Ascending aorta (tissue), 2 donors: ENCODE measurements around the gene CDK14. TPM values are rescaled to one million over a fixed set of nuclear protein-coding genes. Genes with fewer than 3 reads are reported as not detected.

Experiments used
- DNase-seq, 2 donors: peaks; one replicate each; pipeline ENCODE4 v3.0.0-alpha.2; 2019; ENCODE audit warnings: low spot score in 2 of 2
- H3K27ac ChIP-seq, 2 donors: fragments of 200-600 bp; sonication (generic); one replicate each; pipeline ENCODE4 v1.5.1; 2016 to 2017; ENCODE audit warnings: mild to moderate bottlenecking in 1 of 2
- H3K27me3 ChIP-seq: fragments of 200-600 bp; sonication (generic); one replicate; pipeline ENCODE4 v1.5.1; 2017
- H3K36me3 ChIP-seq, 2 donors: fragments of 200-600 bp; sonication (generic); one replicate each; pipeline ENCODE4 v1.5.1; 2016
- H3K4me1 ChIP-seq, 2 donors: fragments of 200-600 bp; sonication (generic); one replicate each; pipeline ENCODE4 v1.5.1; 2016 to 2017; ENCODE audit warnings: mild to moderate bottlenecking in 1 of 2
- H3K4me3 ChIP-seq, 2 donors: fragments of 200-600 bp; sonication (generic); one replicate each; pipeline ENCODE4 v1.5.1; 2016 to 2017; ENCODE audit warnings: mild to moderate bottlenecking in 1 of 2
- H3K9me3 ChIP-seq, 2 donors: fragments of 200-600 bp; sonication (generic); one replicate each; pipeline ENCODE4 v1.5.1; 2016
- intact Hi-C: fragments of 100-400 bp; cut with DNase I; formaldehyde crosslinking; loops from one replicate; pipeline ENCODE4 v1.15.1; 2023
- total RNA-seq: library from RNA; depleted of rRNA; stranded (reverse); fragments of >200 nt; gene quantifications from one replicate; pipeline ENCODE4 v1.1.0, GENCODE V29; 2016
- TF ChIP-seq, protein P1 (sequence below), 3 experiments: fragments of 200-600 bp in 2 of 3; fragments of 450-650 bp in 1 of 3; sonication (generic) in 2 of 3; IDR thresholded peaks; one replicate each; pipeline ENCODE4 v1.5.1; 2016 to 2019; ENCODE audit warnings: antibody characterized with exemption in 3 of 3, mild to moderate bottlenecking in 1 of 3, moderate library complexity in 1 of 3

CDK14 gene
- total RNA-seq, 1 donor from 2014 or later: 5.1 TPM

DNA sequence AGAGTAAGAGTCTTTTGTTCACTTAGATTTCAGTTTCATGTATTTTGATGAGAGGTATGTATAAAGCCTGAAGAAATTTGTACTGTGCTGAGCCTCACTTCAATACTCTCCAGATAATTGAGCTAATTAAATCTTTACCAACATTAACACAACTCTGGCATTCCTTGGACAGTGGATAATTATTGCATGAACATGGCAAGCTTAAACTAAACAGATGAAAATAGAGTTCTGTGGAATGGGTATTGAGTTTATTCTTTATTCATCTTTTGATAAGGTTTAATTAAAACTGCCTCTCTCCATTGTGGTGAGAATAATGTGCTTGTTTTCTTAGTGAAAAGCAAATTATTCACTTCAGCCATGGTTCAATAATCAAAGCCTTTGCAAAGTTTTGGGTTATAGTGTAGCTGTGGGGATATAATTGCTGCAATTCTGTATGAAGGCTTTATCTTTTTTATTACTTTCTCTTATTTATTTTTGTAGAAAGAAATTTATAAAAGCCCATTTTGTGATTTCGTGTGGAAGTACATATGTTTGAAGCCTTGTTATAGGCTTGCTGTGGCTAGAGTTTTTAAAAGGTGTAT lies 541.8 kb downstream of the CDK14 start:
- H3K9me3 ChIP-seq: no peaks in the 10 kb centered on the region
- H3K4me3 ChIP-seq: no peak overlapping the region
- DNase-seq: no peak
- TF ChIP-seq, protein P1, sequence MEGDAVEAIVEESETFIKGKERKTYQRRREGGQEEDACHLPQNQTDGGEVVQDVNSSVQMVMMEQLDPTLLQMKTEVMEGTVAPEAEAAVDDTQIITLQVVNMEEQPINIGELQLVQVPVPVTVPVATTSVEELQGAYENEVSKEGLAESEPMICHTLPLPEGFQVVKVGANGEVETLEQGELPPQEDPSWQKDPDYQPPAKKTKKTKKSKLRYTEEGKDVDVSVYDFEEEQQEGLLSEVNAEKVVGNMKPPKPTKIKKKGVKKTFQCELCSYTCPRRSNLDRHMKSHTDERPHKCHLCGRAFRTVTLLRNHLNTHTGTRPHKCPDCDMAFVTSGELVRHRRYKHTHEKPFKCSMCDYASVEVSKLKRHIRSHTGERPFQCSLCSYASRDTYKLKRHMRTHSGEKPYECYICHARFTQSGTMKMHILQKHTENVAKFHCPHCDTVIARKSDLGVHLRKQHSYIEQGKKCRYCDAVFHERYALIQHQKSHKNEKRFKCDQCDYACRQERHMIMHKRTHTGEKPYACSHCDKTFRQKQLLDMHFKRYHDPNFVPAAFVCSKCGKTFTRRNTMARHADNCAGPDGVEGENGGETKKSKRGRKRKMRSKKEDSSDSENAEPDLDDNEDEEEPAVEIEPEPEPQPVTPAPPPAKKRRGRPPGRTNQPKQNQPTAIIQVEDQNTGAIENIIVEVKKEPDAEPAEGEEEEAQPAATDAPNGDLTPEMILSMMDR (IDR thresholded peaks at IDR 0.05): no peak
- H3K36me3 ChIP-seq: no peaks in the 10 kb centered on the region
- no peaks in the 10 kb centered on the region for H3K27me3 ChIP-seq
- intact Hi-C loops: no loop called here
- H3K27ac ChIP-seq: no peak overlapping the region
- no peaks in the 10 kb centered on the region for H3K4me1 ChIP-seq

DNA sequence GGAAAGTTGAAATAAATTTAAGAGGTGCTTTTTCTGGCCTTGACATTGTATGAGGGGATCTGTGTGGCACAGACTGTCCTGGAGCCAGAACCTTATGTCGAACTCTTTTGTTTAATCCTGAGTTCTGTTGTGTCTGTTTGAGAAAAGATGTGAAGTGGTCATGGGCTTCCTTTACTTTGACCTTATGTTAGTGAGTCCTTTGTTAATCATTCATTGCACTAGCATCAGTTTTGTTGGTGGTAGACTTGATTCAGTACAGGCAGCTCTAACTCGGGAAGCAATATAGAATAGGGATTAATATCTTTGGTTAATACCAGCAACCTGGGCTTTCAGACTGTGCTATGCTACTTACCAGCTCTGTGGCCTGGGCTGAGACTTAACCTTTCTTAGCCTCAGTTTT lies 544.2 kb downstream of the CDK14 start:
- H3K9me3 ChIP-seq: no peaks in the 10 kb centered on the region
- TF ChIP-seq, protein P1 (IDR thresholded peaks at IDR 0.05): no peak
- DNase-seq: no peak
- no peaks in the 10 kb centered on the region for H3K4me1 ChIP-seq
- H3K27ac ChIP-seq: no peak overlapping the region
- intact Hi-C loops: no loop called here
- no peaks in the 10 kb centered on the region for H3K27me3 ChIP-seq
- H3K36me3 ChIP-seq: no peaks in the 10 kb centered on the region
- no peak overlapping the region for H3K4me3 ChIP-seq

DNA sequence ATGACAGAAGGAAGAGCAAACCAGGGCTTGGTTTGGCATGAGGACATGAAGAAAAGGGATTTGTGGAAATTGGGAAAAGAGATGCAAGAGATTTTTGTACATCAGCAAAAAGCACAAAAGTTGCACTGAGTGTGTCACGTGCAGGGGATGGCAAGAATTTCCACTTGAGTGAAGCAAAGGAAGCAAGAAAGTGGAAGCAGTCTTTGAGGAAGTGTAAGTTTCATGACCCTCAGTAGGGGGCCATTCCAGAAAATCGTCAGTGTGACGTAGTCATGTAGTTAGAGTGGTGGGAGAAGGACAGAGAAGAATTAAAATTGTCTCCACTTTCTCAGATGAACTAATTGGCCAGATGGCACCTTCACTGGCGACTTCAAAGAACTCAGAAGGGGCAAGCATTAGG lies 544.9 kb downstream of the CDK14 start:
- intact Hi-C loops: no loop called here
- H3K36me3 ChIP-seq: no peaks in the 10 kb centered on the region
- H3K4me3 ChIP-seq: no peak overlapping the region
- no peak for DNase-seq
- TF ChIP-seq, protein P1 (IDR thresholded peaks at IDR 0.05): no peak
- no peak overlapping the region for H3K27ac ChIP-seq
- no peaks in the 10 kb centered on the region for H3K4me1 ChIP-seq
- H3K9me3 ChIP-seq: no peaks in the 10 kb centered on the region
- H3K27me3 ChIP-seq: no peaks in the 10 kb centered on the region

DNA sequence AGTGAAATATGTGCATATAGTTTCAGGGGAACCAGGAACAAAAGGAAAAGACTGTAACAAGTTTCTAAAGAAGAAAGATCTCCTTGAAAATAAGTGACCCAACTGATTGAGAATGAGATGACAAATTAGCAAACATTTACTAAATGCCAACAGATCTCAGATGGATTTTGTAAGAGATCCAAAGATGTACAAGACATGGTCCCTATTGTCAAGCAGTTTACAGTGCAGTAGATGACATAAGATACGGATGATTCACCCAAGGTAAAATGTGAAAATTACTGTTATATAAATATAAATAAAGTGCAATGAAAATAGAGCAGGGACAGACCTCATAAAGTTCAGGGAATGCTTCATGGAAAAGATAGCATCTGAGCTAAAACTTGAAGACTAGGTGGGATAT lies 546.6 kb downstream of the CDK14 start:
- Histone ChIP-seq H3K27me3 (no peaks in the 10 kb centered on the region), H3K4me1 (no peaks in the 10 kb centered on the region)

DNA sequence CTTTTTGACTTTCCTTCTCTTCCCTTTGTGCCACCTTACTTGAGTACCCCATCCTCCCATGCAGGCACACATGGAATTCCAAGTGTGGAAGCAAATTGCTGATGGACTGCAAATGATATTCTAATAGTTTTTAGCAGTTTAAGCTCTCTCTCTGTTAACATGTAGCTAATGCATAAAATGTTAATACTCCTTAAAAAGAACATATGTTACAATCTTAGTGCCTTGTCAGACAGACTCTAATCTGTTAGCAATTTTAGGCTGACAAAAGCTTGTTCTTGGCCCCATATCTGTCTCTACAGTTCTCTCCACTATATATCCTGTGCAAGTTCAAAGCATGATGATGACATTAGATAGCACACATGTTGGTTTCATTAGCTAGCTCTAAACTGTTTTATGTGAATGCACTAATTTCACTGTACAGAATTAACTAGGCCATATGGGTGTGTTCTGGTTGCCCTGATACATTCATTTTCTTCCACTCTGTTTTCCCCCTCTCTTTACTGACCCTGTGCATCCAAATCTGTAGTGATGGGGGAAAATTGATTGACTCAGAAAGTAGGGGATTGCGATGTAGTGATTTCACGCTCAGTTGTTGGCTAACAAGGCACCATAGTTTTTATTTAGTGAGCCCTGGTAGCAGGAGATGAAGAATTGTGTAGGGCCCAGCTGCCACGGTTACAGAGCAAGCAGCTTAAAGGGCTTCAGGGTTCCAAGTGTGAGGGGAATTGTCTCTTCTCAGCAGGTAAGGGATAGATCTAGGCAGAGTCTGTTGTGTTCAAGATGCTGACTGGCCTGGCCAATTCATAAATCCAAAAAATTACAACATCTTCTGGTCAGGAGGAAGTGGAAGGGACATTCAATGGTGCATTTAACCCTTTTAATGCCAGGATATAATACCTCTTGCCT lies 553.5 kb downstream of the CDK14 start:
- intact Hi-C loops: no loop called here
- H3K36me3 ChIP-seq: no peaks in the 10 kb centered on the region
- H3K4me3 ChIP-seq: no peak overlapping the region
- H3K9me3 ChIP-seq: no peaks in the 10 kb centered on the region
- H3K27me3 ChIP-seq: no peaks in the 10 kb centered on the region
- no peak for DNase-seq
- no peaks in the 10 kb centered on the region for H3K4me1 ChIP-seq
- no peak overlapping the region for H3K27ac ChIP-seq
- TF ChIP-seq, protein P1 (IDR thresholded peaks at IDR 0.05): no peak

More for the DNA sequence above, 546.6 kb downstream of the CDK14 start:
- Histone ChIP-seq H3K27ac (no peak overlapping the region), H3K9me3 (no peaks in the 10 kb centered on the region), H3K36me3 (no peaks in the 10 kb centered on the region), H3K4me3 (no peak overlapping the region)
- no peak for DNase-seq
- TF ChIP-seq, protein P1 (IDR thresholded peaks at IDR 0.05): no peak
- intact Hi-C loops: no loop called here
